ENCODE data around the gene GASK1A. TPM values are rescaled to one million over a fixed set of nuclear protein-coding genes. Genes with fewer than 3 reads are reported as not detected.

Gene GASK1A
- polyA plus RNA-seq, 4 donors, result 3.1 to 4.6 (median 3.7) TPM

GRCh38 chr3:43080726-43081568 lies 101.8 kb downstream of the GASK1A start:
- no peak for DNase-seq (ENCODE audit: low read depth in 4 of 4, low spot score in 2 of 4)

GRCh38 chr3:43081796-43082195 lies 102.7 kb downstream of the GASK1A start:
- DNase-seq (ENCODE audit: low read depth in 4 of 4, low spot score in 2 of 4), result no peak

DNA sequence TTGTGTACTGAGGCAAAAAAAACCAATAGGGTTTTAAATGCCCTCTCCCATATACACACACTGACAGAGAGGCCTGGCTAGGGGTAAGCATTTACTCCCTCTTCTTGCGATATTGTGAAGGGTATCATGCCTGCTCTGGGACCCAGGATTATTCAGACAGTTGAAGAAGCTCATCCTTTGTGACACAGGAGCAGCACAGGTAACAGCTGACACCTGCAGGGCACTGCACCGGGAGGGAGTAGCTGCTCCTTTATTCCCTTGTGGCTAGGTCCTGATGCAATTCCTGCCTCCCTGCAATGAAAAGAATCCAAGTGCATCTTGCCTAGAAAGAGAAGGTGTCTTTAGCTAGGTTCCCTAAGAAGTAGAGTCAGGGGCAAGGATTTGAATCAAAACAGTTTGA lies 103.3 kb downstream of the GASK1A start:
- DNase-seq (ENCODE audit: low read depth in 4 of 4, low spot score in 2 of 4), result no peak

- no peak for DNase-seq (ENCODE audit: low read depth in 4 of 4, low spot score in 2 of 4)
Observed at GRCh38 chr3:43086460-43087165, 107.5 kb downstream of the GASK1A start.

DNA sequence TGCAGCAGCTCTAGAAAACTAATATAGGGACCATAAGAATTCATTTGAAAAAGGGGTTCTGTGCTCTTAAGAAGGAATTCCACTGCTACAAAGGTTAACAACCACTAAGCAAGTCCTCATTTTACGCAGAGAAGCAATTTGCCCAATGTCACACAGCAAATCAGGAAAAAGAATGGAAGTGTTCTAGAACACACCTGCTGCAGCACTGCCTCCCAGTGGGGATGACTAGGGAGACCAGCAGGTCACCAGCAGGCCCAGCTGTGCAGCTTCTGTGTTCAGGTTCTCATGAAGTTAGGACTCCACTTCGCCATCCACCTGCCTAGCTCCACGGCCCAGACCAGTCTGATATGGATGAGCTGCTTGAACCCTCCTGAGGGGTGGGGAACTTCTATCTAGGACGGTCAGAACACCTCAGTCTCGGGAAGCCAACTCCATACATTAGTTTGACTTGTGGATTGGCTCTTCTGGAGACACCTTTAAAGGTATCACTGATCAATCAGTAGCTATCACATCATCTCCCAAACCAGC lies 108.2 kb downstream of the GASK1A start:
- no peak for DNase-seq (ENCODE audit: low read depth in 4 of 4, low spot score in 2 of 4)

DNA sequence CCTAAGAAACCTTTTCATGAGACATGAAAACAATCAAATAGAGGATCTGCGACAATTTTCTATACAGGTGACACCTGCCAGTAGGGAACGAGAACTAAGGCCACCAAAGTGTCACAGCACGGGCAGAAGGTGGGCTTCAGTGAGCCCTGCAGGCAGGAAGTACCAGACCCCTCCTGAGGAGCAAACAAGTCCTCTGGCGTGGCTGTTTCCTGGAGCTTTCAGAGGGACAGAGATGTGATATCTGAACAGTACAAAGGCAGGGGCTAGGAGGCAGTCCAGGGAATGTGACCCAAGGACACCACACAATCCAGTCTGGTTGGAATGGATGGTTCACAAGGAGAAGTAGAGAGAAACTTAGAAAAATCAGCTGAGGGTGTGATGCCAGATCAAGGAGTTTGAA lies 110.0 kb downstream of the GASK1A start:
- DNase-seq (ENCODE audit: low read depth in 4 of 4, low spot score in 2 of 4), result no peak

- DNase-seq (ENCODE audit: low read depth in 4 of 4, low spot score in 2 of 4), result no peak
Observed at GRCh38 chr3:43090238-43090637, 111.1 kb downstream of the GASK1A start.

DNA sequence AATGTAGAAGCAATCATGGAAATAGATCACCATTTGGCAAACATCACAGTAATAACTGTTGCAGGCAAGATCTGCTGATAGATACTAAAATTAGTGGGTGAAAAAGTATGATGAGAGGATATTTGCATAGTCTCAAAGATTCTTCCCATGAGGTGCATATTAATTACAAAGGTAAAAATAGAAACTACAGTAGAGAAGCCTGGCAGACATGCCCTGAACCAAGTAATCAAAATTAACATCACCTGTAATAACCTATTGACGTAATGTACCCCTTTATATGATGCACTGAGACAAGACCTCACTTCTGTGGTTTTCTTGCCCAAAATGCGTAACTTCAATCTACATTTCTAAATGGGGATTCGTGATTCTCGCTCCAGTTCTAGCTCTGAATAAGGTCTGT lies 112.4 kb downstream of the GASK1A start:
- DNase-seq (ENCODE audit: low read depth in 4 of 4, low spot score in 2 of 4), result no peak

DNA sequence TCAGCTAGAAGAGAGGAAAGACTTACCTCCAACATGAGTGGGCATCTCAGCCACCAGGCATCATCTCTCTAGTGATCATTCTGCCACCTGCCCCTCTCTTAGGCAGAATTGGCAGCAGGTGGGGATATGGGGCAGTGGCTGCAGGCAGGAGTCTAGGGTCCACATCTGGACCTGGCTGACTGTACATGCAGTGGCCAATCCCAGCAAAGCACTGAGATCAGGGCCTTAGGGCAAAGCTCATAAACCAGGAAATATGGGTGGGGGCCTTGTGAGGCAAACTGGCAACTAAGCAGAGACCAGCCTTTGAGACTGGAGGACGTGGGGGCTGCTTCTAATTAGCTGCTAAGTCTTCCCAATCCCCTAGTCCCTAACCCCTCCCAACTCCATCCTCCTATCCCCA lies 113.9 kb downstream of the GASK1A start:
- no peak for DNase-seq (ENCODE audit: low read depth in 4 of 4, low spot score in 2 of 4)

DNA sequence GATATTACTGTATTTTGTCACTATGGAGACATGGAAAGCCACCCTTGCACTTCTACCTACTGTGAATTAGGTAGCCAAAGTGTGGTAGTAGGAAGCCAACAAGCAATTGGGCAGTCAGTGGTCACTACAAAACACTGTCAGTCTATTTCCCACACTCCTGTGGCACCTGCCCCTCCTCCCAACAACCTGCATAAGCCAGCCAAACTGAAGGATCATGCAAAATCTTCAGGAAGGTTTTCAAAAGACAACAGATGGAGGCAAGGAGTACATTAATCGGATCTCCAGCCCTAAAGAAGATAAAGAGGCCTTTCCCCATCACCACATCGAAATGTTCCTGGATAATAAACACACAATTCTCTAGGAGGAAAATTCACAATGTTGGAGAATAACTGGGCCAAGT lies 114.9 kb downstream of the GASK1A start:
- DNase-seq (ENCODE audit: low read depth in 4 of 4, low spot score in 2 of 4), result no peak

DNA sequence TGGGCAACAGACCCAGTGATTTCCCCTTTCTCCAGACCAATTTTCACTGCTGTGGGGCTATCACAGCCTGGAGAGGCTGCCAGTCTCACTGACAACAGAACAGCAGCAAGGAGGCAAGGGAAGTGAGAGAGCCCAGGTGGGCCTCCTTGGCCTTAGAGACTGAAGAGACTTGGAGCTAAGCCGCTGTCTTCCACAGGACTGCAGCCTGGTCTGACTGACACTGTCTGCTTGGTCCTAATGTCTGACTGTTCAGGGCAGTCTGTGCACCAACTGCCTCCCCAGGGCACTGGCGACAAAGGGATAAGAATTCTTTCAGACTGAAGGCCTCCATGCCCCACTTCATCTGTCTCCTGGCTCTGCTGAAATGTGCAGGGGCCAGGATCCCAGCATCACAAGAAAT lies 115.3 kb downstream of the GASK1A start:
- DNase-seq (ENCODE audit: low read depth in 4 of 4, low spot score in 2 of 4), result no peak

DNA sequence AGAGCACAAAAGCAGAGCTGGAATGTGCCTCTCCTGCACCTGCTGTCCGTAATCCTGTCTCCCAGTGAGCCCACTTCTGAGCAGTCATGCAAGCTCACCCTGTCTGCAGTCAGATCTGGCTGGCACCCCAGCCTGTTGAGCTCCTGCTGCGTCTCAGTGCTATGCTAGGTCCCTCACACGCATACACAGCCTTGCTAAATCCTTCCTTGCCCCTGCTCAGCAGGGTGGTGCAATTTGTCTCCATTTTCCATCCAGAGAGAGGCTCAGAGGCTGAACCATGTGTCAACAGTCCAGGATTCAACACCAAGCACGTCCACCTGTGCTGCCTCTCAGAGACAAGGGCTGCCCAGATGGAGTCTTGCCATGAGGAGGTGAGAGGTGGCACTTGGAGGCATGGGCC lies 115.7 kb downstream of the GASK1A start:
- no peak for DNase-seq (ENCODE audit: low read depth in 4 of 4, low spot score in 2 of 4)

DNA sequence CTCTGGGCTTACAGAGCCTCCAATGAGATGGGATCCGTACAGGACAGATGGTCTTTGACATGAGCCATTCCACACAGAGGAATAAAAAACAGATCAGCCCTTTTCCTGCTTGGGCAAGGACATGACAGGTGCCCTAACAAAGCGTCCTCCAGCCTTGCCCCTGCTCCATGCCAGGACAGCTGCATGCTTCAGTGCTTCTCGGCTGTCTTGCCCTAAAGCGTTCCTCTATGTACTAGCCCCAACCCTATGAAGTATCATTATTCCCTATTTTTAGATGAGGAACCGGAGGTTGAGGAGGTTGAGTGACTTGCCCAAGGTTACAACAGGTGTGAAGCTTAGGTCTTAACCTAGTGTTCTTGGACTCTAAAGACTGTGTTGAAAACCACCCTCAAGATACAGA lies 116.3 kb downstream of the GASK1A start:
- no peak for DNase-seq (ENCODE audit: low read depth in 4 of 4, low spot score in 2 of 4)

DNA sequence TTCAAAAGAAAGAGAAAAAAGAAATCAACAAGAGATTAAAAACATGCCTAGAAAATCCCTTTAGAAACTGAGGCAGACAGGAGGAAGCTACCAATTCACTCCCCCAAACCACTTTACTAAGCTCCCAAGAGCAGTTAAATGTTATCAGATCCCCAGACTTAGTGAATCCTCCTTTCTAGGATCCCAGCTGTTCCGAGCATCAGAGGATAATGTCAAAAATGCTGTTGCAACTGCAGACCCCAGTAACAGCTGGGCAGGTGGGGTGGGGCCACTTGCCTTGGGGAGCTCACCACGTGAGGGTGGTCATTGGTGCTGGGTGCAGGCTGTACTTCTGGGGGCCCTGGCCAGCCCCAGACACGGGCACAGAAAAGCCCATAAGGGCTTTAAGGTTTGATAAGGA lies 117.7 kb downstream of the GASK1A start:
- no peak for DNase-seq (ENCODE audit: low read depth in 4 of 4, low spot score in 2 of 4)

- no peak for DNase-seq (ENCODE audit: low read depth in 4 of 4, low spot score in 2 of 4)
Observed at GRCh38 chr3:43097400-43098080, 118.4 kb downstream of the GASK1A start.

GRCh38 chr3:43098761-43099160 lies 119.7 kb downstream of the GASK1A start:
- DNase-seq (ENCODE audit: low read depth in 4 of 4, low spot score in 2 of 4), result no peak

- DNase-seq (ENCODE audit: low read depth in 4 of 4, low spot score in 2 of 4), result no peak
Observed at GRCh38 chr3:43102773-43103480, 123.8 kb downstream of the GASK1A start.

GRCh38 chr3:43104039-43104438 lies 124.9 kb downstream of the GASK1A start:
- no peak for DNase-seq (ENCODE audit: low read depth in 4 of 4, low spot score in 2 of 4)

DNA sequence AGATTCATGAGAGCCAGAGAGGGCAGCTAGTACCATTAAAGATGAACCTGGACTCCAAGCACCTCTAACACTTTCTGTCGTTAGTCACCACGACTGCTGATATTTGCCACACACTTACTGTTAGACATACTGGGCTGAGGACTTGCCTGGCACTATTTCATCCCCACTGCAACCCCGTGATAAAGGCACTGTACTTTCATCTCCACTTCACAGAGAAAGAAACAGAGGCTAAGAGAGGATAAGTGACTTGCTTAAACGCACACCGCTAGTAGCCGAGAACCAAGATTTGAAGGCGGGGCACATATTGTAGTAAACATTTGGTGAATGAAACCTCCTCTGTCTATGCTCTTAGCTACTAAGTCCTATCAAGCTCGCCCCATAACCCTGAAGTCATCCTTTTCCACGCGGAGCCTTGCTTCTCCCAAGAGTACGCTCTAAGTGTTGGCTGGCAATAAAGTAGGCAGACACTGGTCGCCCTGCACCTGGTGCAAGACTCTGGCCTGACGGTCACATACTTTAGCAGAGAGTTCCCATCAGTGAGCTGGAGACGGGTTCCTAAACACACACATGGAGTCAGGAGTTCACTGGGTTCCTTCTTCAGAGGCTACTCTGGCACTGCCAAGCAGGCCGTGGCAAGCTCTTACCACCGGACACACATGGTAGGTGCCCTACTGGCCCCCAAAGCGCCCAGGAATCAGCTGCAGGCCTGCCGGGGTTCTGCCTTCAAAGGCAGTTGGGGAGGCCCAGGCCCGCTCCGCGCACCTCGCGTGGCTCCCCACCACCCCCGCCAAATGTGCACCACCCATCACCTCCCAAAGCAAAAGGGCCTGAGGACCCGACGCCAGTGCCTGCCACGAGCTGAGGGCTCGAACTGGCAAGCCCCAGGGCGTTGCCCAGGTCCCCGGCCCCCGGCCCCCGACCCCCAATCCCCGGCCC lies 125.8 kb downstream of the GASK1A start:
- DNase-seq (ENCODE audit: low read depth in 4 of 4, low spot score in 2 of 4), result no peak

All from left renal cortex interstitium (tissue), 4 donors.